Nephron progenitor cell (in vitro differentiated cells): ENCODE measurements around the gene CFAP299.

Experiments
- DNase-seq: peaks from one replicate; pipeline ENCODE4 v3.0.0; 2021
- H3K27ac Mint-ChIP-seq: 2 replicates; pipeline ENCODE4 v1.8.0; 2021; ENCODE audit warnings: mild to moderate bottlenecking, moderate library complexity, mixed read lengths
- H3K27me3 Mint-ChIP-seq: 2 replicates; pipeline ENCODE4 v1.8.0; 2021; ENCODE audit warnings: mild to moderate bottlenecking, low read depth, mixed read lengths; ENCODE audit not compliant: poor library complexity
- H3K36me3 Mint-ChIP-seq: 2 replicates; pipeline ENCODE4 v1.8.0; 2021; ENCODE audit warnings: low read depth, mixed read lengths
- H3K4me1 Mint-ChIP-seq: 2 replicates; pipeline ENCODE4 v1.8.0; 2021; ENCODE audit warnings: mixed read lengths
- H3K4me3 Mint-ChIP-seq: 2 replicates; pipeline ENCODE4 v1.8.0; 2021; ENCODE audit warnings: mild to moderate bottlenecking, moderate library complexity, mixed read lengths
- H3K9me3 Mint-ChIP-seq: 2 replicates; pipeline ENCODE4 v1.8.0; 2021; ENCODE audit warnings: mild to moderate bottlenecking, moderate library complexity, mixed read lengths
- CTCF ChIP-seq: fragments of 200-600 bp; sonication (generic); IDR thresholded peaks from 2 replicates; pipeline ENCODE4 v1.5.0; 2021; ENCODE audit warnings: antibody characterized with exemption

Gene CFAP299

GRCh38 chr4:80446664-80447063 lies 111.1 kb downstream of the CFAP299 start:
- peaks cover 32% of the 10 kb centered on the region for H3K9me3 Mint-ChIP-seq
- no peaks in the 10 kb centered on the region for H3K27me3 Mint-ChIP-seq
- DNase-seq, result no peak
- no peaks in the 10 kb centered on the region for H3K36me3 Mint-ChIP-seq
- H3K27ac Mint-ChIP-seq, result no peak overlapping the region
- H3K4me3 Mint-ChIP-seq, result no peak overlapping the region
- H3K4me1 Mint-ChIP-seq, result no peaks in the 10 kb centered on the region
- no peak for TF ChIP-seq CTCF

GRCh38 chr4:80447493-80447892 lies 112.0 kb downstream of the CFAP299 start:
- no peaks in the 10 kb centered on the region for H3K27me3 Mint-ChIP-seq
- no peak for TF ChIP-seq CTCF
- peaks cover 24% of the 10 kb centered on the region for H3K9me3 Mint-ChIP-seq
- H3K4me3 Mint-ChIP-seq, result no peak overlapping the region
- H3K27ac Mint-ChIP-seq, result no peak overlapping the region
- no peaks in the 10 kb centered on the region for H3K4me1 Mint-ChIP-seq
- DNase-seq, result no peak
- no peaks in the 10 kb centered on the region for H3K36me3 Mint-ChIP-seq

- Mint-ChIP-seq H3K36me3 (no peaks in the 10 kb centered on the region), H3K27ac (no peak overlapping the region), H3K4me1 (no peaks in the 10 kb centered on the region), H3K9me3 (peaks cover 18% of the 10 kb centered on the region), H3K27me3 (no peaks in the 10 kb centered on the region), H3K4me3 (no peak overlapping the region)
- TF ChIP-seq CTCF, result no peak
- no peak for DNase-seq
Observed at GRCh38 chr4:80448056-80448455, 112.5 kb downstream of the CFAP299 start.

- H3K27me3 Mint-ChIP-seq, result no peaks in the 10 kb centered on the region
- H3K4me1 Mint-ChIP-seq, result no peaks in the 10 kb centered on the region
- no peaks in the 10 kb centered on the region for H3K9me3 Mint-ChIP-seq
- DNase-seq, result no peak
- H3K4me3 Mint-ChIP-seq, result no peak overlapping the region
- no peaks in the 10 kb centered on the region for H3K36me3 Mint-ChIP-seq
- TF ChIP-seq CTCF, result no peak
- H3K27ac Mint-ChIP-seq, result no peak overlapping the region
Observed at GRCh38 chr4:80452055-80452454, 116.5 kb downstream of the CFAP299 start.

GRCh38 chr4:80452768-80453167 lies 117.2 kb downstream of the CFAP299 start:
- no peaks in the 10 kb centered on the region for H3K4me1 Mint-ChIP-seq

More at GRCh38 chr4:80452768-80453167, 117.2 kb downstream of the CFAP299 start:
- Mint-ChIP-seq H3K9me3 (no peaks in the 10 kb centered on the region), H3K4me3 (no peak overlapping the region), H3K36me3 (no peaks in the 10 kb centered on the region), H3K27ac (no peak overlapping the region), H3K27me3 (no peaks in the 10 kb centered on the region)
- TF ChIP-seq CTCF, result no peak
- no peak for DNase-seq
